NCI-H510A (cell line): Measurements from ENCODE around the gene SPRYD3.
"Not testable (repeated sequence)": the region's sequence is repeated elsewhere in the genome, so short reads cannot be mapped to it uniquely, and the experiment has no call there.

ENCODE experiments used
- DNase-seq: peaks from one replicate; lab custom pipeline; 2025; lab: John Stamatoyannopoulos, UW

The SPRYD3 gene, protein sequence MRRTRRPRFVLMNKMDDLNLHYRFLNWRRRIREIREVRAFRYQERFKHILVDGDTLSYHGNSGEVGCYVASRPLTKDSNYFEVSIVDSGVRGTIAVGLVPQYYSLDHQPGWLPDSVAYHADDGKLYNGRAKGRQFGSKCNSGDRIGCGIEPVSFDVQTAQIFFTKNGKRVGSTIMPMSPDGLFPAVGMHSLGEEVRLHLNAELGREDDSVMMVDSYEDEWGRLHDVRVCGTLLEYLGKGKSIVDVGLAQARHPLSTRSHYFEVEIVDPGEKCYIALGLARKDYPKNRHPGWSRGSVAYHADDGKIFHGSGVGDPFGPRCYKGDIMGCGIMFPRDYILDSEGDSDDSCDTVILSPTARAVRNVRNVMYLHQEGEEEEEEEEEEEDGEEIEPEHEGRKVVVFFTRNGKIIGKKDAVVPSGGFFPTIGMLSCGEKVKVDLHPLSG

DNA sequence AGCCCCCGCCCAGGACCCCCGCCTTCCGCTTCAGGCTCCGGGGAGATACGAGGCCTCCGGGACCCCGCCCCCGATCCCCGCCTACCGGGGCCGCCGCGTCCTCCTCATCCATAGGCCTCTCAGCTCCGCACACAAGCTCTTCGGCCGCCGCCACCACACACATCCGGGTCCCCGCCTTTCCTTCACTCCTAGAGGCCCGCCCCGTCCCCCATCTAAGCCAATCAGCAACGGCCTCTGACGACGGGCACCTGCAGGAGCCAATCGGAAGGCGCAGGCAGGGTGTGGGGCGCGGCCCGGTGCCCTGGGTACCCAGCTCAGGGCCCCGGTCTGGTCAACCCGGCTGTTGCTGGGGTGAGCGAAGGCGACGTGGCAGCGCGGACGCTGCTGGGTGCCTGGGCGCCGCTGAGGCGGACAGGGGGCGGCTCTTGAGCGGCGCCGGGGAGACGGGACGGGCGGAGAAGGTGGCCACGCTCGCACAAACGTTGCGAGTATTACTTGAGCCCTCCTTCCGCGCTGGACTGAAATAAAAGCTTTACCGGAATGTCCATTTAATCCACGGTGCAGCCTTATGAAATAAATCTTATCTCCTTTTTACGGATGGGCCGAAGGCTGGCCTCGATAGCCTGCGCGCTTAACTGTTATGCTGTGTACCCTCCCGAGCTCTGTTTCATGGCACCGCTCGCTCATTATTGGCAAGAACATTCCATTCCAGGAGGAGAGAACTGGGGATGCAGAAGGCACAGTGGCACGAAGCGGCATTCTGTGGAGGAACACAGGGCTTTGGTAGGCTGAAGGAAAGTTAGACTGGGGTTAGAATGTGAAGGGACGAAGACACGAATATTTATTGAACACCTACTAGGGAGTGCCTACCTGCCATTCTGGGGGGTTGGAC is at the start of gene SPRYD3:
Gene SPRYD3 (minus strand): TSS at position 165 of the 892 bp plus-strand sequence. CDS start 57 bp downstream, at position 108.
- peak; percentile 99 for DNase-seq

DNA sequence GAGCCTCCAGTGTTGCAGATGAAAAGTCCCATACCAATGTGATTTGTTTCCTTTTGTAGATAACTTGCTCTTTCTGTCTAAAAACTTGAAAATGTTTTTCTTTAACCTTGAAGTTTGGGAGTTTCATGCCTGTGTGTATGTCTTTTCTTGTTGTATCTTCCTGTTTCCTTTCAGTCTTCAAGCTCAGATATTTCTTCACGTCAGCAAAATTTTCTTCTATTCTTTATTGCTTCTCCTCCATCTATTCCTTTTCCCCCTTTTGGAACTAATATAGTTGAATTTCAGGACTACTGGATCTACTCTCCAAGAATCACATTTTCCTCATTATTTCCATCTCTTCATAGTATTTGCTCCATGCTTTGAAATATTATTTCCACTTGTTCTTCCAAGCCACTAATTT is 48.0 kb upstream of the SPRYD3 start:
- no peak for DNase-seq

DNA sequence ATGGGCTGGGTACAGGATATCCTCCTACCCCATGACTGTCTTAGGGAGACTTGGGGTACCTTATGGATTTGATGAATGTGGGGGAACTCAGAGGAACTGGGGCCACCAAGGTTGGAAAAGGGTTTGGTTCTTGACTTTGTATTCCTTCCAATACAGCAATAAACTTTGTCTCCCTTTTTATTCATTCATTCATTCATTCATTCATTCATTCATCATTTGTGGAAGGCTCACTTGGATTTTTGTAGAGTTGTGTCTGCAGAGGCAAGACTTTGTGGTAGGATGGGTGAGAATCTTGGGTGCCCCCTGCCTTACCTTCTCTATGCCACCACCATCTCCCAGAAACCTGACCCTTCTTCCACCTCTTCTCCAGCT is 45.1 kb upstream of the SPRYD3 start:
- no peak for DNase-seq

DNA sequence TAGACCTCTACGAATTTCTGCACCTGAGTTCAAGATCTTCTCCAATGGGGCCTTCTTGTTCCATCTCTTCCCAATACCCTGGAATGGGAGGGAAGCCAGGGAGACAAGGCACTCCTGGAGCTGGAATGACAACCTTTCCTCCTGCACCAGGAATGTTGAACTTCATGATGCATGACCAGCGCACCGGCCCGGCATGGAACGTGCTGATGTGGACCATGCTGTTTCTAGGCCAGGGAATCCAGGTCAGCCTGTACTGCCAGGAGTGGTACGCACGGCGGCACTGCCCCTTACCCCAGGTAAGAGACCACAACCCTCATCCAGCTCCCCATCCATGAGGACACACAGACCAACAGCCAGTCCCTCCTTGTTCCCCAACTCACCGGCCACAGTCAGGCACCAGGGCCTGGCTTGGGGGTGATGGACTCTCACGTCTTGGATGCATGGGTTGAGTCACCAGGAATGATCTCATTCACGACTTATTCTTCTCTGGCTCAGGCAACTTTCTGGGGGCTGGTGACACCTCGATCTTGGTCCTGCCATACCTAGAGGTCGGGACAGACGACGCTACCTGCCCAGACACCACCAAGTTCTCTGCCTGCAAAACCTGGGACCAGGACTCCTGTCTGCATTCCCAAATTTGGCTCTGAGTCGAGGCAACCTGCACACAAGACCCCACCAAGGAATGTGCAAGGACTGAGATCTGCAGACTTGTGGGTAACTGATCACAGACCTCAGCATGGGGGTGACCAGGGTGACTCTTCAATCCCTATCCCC is 44.6 kb upstream of the SPRYD3 start:
- DNase-seq = no peak

DNA sequence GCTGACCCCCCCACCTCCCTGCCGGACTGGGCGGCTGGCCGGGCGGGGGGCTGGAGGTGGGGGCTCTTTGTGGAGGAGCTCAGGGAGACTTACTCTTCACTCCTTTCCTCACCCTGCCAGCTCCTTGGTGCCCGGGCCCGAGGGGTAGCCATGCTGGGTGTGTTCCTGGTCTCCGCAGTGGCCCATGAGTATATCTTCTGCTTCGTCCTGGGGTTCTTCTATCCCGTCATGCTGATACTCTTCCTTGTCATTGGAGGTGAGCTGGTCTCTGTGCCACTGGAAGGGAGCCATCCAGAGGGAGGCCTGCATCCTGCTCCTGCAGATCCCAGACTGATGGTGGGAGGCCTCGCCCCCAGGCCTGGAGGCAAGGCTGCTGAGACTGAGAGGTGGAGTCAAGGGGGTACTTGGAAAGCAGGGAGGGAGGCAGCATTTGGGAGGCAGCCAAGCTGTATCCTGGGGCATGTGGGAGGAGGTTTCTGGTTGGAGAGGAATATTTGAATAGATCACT is 43.8 kb upstream of the SPRYD3 start:
- DNase-seq = no peak

DNA sequence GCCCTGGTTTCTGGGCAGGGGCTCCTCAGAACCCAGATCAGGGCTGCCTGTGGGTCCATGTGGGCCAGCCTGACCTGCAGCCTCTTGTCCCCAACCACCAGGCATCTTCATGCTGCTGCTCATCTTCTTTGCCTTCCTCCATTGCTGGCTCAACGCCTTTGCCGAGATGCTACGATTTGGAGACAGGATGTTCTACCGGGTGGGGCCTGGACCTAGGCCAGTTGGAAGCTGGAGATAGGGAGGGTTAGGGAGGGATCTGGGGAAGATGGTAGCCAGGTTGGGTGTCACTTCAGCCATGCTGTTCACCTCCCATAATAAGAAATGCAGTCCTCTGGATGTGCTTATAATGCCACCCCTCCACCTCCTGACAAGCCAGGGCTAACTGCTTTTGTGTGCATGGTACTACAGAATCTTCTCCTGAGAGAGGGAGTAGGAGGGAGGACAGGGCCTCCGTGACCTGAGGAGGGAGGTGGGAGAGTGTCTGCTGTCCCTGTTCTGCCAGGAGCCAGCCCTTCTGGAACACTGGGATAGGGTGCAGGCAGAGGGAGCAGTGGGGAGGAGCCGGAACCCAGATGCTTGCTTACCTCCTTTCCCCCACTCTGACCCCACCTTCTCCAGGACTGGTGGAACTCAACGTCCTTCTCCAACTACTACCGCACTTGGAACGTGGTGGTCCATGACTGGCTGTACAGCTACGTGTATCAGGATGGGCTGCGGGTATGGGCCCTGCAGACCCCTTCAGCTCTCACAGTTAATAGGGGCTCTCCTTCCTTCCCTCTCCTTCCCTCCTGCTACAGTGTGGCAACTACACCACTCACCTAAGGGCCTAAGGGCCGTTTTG is 41.7 kb upstream of the SPRYD3 start:
- no peak for DNase-seq

DNA sequence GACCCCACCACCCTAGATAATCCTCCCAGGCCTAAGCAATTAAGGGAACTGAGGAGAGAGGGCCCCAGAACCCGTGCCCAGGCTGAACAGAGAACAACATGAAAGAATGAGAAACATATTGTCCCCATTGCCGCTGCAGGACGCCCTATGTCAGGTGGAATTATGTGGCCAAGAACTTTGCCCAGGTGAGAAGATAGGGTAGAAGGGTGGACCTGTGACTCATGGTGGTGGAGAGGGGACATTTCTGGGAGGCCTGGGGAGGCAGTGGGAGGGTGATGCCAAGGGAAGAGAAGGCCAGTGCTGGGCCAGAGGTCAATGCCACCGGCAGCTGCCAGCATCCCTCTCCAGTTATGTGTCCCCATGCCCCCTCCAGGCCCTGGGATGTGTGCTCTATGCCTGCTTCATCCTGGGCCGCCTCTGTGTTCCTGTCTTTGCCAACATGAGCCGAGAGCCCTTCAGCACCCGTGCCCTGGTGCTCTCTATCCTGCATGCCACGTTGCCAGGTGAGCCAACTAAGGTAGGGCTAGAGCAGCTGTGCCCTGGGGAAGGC is 39.6 kb upstream of the SPRYD3 start:
- no peak for DNase-seq

DNA sequence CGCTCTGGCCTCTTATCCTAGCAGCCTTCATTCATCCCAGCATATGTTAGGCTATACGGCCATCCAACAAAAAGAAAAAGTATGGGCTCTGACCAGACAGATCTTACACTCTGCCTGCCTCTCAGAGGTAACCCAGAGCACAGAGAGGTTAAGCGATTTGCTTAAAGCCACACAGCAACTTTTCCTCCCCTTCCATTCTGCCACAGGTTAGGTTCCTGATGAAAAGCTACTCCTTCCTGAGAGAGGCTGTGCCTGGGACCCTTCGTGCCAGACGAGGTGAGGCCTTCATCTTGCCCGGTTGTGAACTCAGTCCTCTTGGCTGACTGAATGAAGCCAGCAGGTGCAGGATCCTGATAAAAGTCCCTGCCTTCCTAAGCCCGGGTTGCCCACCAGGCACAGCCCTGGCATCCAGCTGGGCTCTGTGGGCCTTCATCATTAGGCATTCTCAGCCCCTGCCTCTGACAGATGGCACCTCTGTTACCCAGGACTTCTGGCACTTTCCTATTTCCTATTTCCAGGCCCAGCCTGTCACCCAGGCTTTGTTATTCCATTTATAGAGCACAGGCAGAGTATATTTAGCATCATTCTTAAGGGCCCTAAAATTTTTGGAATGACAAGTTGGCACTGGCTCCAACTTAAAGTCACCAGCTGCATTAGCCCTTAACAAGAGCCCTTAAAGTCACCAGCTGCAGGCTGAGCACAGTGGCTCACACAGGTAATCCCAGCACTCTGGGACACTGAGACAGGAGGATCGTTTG is 36.9 kb upstream of the SPRYD3 start:
- DNase-seq = no peak

DNA sequence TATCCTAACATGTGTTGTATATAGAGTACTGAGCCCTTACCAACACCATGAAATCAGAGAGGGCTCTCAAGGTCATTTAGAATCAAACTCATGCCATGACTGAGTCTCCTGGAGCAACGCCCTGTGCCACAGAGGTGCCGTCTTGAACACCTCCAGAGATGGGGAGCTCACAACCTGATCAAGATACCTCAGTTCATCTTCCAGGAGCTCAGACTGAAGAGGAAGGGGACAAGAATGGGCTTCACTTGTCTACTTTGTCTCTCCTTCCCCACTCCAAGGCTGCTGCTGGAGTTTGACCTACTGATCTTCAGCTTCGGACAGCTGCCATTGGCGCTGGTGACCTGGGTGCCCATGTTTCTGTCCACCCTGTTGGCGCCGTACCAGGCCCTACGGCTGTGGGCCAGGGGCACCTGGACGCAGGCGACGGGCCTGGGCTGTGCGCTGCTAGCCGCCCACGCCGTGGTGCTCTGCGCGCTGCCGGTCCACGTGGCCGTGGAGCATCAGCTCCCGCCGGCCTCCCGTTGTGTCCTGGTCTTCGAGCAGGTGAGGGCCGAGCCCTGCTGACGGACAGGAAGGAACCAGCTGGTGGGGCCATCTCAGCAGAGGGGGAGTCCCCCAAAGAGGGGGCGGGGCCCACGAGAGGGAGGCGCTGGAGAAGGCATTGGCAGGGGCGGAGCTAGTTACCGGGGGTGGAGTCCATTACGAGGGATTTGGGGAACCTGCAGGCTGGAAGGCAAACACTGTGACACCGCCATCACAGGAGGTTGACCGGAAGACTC is 36.1 kb upstream of the SPRYD3 start:
- DNase-seq = no peak

DNA sequence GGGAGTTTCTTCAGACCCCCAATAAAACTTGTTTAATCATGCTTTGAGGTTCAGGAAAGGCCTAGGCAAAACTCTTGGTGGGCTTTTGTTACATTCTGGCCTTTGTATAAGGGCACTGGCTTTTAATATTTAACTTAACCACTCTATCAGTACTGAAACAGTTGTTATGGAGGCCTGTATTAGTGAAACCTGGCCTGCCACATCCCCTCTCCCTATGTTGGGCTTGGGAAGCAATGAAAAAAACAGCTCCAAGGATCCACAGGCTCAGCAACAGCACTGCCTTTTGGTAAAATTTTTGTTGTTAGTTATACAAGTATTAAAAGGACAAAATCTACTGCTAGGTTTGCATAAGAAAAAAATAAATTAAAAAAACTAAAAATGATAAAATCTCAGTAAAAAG is 34.8 kb upstream of the SPRYD3 start:
- no peak for DNase-seq

DNA sequence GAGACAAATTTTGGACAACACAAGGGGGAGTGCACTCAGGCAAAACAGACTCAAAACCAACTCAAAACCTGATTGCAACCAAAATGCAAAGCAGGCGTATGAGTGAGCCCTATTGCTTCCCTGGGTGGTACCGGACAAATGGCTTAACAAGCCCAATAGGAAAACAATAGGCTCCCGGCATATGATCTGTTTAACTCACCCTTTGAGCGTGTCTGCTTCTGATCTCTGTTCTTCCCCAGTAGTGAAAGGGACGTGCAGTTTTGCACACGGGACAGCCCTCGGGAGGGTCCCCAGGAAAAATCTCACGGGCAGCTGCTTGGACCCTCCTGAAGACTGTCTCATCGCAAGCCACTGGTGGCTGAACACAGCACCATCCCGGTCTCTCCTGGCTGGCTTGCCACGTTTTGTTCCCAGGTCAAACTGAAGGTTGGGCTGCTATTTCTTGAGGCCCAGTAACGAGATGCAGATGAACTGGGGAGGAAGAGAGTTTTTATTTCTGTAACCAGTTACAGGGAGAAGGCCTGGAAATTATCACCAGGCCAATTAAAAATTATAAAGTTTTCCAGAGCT is 34.0 kb upstream of the SPRYD3 start:
- DNase-seq = no peak

DNA sequence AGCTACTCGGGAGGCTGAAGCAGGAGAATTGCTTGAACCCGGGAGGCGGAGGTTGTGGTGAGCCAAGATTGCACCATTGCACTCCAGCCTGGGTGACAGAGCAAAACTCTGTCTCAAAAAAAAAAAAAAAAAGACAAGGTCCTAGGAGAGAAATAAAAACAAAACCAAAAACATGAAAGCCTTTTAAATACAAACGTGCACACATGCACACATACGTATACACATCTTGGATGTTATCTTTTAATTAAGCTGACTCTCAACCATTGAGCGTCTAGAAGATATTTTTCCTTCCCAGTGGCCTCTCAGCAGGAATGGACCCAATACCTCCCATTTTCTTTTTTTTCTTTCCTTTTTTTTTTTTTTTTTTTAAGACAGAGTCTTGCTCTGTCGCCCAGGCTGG is 33.2 kb upstream of the SPRYD3 start:
- not testable (repeated sequence) for DNase-seq

DNA sequence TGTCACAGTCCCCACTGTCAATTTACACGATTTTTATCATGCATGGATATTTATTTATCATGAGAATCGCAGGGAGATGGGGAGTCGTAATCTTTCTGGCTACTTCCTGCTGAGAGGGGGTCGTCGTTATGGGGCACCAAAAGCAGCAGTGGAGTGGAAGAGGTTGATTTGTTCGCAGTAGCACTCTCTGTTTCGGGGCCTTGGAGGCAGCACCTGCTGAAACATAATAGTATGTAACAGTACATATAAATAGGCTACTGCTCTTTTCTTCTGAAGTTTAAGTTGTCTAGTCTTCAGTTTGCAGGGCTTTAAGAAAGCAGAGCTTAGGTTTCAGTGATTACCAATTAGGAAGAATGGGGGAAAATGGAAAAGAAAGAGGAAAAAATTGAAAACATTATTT is 27.9 kb upstream of the SPRYD3 start:
- no peak for DNase-seq

DNA sequence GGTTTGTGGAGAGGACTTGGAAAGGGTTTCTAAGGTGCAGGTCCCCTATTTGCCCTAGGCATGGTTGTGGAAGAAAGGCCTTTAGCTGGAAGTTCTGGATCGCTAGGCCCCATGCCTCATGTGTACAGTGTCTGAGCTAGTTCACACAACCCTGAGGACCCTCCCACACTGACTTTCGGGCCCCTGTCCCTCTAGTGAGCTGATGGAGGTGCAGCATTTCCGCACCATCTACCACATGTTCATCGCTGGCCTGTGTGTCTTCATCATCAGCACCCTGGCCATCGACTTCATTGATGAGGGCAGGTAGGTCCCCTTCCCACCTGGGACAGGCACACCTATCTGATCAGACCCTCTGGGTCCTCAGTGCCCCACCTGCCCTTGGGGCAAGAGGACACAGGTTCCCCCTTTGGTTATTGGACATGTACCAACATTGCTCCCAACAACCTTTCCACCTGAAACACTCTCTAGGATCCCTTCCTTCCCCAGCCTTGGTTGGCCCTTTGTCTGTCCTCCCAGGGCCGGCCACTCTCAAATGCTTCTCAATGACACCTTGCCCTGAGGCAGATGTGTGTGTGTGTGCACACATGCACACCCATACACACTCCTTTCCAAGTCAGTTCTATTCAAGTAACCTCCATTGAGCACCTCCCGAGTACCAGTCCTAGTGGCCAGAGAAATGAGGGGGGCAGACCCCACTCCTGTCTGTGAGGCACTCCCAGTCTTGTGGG is 26.7 kb upstream of the SPRYD3 start:
- DNase-seq = no peak

DNA sequence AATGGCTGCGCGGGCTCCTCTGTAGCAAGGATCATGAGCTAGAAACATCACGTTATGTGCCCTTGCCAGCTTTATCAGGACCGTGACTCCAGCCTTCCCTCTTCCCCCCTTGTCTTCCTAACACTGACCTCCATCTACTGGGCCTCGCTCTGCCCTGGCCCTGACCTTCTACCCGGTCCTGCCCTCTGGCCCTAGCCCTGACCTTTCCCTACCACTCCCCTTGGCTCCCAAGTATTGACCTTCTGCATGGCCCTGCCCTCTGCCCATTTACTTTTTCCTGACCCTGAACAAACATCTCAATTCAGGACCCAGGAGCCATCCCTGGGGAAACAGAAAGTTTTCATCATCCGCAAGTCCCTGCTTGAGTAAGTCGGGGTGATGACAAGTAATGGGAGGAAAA is 26.1 kb upstream of the SPRYD3 start:
- DNase-seq = no peak

DNA sequence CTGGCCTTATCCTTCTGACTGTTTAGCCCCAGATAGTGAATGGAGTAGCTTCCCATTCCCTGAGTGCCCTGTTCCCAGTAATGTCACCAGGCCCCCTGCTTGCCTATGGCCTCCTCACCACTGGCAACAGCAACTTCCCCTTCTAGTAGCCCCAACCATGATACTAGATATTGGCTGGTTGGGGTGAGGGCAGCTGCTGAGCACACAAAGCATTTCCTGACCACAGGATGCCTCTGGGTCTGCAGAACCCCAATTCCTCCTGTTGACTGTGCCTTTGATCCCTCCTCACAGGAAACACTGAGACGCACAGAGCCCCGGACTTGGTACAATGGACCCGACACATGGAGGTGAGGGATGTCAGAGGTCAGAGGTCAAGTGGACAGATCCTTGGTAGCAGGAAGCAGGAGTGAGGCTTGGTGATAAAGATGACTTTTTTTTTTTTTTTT is 24.7 kb upstream of the SPRYD3 start:
- DNase-seq = no peak

DNA sequence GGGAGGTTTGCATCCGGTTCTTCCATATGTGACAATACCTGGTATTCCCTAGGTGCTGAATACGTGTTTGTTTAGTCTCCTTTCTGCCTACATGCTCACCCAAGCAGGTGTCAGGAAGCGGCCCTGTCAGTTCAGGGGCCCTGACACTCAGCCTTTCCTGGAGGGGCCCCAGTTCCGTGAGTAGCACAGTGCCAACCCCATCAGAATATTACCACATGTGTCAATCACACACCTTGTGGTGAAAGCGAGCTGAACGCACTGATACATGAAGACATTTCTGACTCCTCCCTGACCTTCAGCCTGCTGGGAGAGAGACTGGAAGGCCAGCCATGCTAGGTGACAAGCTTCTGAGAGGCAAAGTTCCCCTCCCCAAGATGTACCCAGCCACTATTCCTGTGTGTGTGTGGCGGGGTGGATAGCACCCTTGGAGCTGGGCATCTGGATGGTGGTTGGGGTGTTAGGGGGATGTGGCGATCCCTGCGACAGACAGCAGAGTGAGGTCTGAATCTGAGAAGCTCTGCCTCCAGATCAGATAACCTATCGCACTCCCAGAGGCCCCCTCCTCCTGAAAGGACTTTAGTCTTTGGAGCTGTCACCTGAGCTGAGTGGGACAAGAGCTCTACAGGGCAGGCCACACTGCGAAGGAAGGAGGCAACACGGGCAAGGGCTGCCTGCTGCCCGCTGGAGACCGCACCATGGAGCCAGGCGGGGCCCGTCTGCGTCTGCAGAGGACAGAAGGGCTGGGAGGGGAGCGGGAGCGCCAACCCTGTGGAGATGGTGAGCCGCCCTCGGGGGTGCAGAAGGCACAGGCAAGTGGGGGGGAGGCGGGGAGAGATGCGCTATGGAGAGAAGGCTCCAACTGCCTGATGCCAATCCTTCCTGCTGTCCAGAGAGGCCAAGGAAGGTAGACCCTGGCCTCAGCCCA is 24.0 kb upstream of the SPRYD3 start, which contains the start of gene SOAT2:
Gene SOAT2 (plus strand): TSS at position 604 of the 925 bp plus-strand sequence. CDS start 92 bp downstream, at position 696.
- DNase-seq = peak; percentile 41
